Measurements from ENCODE around the gene EID2B. TPM values are rescaled to one million over a fixed set of nuclear protein-coding genes. Genes with fewer than 3 reads are reported as not detected.

Gene EID2B
- polyA plus RNA-seq, 1 donor, result 2.3 TPM

DNA sequence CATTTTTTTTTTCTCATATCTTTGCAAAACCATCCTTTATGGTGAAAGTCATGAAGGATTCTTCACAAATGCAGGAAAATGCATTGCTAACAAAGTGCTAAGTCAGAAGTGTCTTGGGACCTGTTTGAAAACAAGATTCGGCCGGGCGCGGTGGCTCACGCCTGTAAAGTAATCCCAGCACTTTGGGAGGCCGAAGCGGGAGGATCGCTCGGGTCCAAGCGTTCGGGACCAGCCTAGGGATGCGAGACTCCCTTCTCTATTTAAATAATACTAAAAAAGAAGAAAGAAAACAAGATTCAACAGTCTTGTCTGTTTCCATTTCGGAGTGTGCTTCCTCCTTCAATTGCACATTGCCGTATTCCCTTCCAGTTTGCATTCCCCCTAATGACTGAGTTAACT, 819 bp downstream of the EID2B start:
- DNase-seq, result peak; percentile 22

DNA sequence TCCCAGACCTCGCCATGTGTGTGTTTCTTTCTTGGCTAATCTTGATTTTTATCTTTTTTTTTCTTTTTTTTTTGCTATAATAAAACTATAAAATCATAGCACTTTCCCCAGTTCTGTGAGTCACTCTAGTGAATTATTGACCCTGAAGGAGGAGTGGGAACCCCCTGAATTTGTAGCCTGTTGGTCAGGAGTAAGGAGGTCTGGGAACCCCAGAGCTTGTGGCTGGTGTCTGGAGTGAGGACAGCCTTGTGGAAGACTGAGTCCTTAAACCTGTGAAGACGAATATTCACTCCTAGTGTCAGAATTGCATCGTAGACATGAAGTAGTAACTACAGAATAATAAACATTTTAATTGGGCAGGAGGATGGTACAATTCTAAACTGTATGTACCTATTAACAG, 7.4 kb downstream of the EID2B start:
- no peak for DNase-seq

DNA sequence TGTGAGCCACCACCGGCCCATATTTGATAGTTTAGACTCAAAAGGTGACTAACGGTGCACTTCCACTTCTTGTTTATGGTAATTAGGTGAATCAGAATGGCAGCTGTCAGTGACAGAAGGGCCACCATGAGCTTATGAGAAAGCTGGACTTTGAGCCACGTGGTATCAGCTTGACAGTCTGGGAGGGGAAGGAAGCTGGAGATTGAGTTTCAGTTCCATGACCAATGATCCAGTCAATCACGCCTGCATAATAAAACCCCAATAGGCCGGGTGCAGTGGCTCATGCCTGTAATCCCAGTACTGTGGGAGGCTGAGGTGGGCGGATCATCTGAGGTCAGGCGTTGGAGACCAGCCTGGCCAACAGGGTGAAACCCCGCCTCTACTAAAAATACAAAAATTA, 8.2 kb downstream of the EID2B start:
- no peak for DNase-seq

DNA sequence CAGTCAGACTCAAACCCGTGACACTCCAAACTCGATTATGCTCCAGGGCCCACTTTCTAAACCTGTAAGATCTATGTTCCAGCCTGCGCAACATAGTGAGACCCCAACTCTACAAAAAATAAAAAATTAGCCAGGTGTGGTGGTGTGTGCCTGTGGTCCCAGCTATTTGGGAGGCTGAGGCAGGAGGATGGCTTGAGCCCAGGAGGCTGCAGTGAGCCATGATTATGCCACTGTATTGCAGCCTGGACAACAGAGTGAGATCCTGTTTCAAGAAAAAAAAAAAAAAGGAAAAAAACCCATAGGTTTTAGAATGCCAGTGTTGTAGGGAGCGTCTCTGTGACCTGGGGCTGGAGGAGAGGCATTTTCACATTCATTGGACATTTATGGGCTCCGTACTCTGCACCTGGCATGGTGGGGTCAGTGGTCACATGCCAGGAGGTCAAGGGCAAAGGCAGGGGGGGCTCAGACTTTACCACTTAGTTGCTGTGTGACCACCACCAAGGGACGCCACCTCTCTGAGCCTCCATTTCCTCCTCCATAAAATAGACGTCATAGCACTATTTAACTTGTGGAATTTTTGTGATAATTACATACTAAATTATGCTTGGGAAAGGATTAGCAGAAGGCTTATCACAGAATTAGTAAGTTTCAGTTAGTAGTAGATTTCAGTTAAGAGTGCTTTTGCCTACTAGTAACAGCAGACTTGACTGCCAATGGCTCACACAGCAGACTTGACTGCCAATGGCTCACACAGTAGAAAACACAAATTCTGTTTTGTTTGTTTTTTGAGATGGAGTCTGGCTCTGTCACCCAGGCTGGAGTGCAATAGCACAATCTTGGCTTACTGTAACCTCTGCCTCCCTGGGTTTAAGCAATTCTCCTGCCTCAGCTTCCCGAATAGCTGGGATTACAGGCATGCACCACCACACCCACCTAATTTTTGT, 11.8 kb downstream of the EID2B start:
- no peak for DNase-seq

DNA sequence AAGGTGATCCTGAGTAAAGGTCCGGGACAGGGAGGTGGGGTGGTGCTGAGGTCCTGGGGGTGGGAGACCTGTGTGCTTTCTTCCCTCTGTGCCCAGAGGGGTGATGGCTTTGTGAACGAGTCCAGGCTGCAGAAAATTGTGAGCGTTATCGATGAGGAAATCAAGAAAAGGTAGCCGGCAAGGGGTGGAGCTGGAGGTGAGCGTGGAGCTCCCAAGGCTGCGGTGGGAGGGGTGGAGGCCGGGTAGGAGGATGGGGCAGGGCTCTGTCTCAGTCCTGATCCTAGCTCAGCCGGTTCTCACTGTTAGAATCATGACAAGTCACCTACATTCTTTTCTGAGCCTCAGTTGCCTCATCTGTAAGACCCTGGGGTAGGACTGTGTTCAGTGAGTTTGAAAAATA, 13.7 kb downstream of the EID2B start:
- DNase-seq, result no peak

DNA sequence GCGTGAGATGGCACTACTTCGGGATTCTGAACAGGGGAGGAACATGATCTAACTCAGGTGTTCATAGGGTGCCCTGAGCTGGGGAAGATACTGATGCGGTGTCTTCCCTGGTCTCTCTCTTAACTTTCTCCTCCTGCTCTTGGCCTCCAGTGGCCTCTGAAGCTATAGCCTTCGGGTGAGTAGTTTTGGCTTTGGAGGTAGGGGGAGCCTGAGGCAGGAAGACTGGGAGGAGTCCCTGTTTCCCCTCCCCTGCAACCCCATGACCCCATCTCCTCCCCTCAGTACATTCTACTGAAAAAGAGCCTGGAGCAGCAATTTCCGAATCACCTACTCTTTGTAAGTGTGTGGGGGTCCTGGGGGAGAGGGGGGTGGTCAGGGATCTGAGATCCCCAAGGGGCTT, 14.2 kb downstream of the EID2B start:
- no peak for DNase-seq

DNA sequence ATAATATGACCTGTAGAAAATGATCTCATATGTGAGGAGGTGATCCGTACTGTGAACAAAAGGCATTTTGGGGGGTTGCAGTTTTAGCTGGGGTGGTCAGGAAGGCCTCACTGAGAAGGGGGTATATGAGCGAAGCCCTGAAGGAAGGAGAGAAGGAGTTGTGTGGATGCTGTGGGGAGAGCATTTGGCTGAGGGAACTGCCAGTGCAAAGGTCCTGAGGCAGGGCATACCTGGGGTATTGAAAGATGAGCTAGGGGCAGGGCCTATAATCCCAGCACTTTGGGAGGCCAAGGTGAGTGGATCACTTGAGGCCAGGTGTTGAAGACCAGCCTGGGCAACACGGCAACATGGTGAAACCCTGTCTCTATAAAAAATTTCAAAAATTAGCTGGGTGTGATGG, 15.2 kb downstream of the EID2B start:
- no peak for DNase-seq

DNA sequence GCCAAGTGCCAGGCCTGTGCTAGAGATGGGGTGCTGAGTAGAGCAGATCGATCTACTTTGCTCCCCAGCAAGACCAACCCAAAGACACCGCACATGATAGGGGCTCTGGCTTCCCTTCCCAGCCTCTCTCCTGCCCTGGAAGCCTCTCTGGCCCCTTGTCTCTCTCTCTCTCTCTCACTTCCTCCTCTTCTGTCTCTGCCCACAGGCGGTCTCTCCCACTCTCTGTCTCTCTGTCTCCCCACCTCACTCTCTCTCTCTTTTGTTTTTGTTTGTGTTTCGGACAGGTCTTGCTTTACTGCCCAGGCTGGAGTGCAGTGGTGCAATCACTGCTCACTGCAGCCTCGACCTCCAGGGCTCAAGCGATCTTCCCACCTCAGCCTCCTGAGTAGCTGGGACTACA, 16.4 kb downstream of the EID2B start:
- no peak for DNase-seq

DNA sequence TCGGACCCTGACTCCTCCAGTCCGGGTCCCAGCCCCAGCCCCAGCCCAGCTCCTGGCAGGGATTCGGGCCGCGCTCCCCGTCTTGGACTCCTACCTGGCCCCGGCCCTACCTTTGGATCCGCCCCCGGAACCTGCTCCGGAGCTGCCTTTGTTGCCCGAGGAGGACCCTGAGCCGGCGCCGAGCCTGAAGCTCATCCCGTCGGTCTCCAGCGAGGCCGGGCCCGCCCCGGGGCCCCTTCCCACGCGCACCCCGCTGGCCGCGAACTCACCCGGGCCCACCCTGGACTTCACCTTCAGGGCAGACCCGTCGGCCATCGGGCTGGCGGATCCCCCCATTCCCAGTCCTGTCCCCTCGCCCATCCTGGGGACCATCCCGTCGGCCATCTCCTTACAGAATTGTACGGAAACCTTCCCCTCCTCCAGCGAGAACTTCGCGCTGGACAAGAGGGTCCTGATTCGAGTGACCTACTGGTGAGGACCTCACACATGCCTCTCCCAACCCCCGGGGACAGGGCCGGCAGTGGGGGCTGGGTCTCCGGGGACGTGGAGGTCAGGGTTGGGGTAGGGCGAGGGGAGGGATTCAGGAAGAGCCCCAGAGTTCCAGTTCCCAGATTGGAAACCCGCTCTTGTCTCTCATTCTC, 17.0 kb downstream of the EID2B start:
- no peak for DNase-seq

DNA sequence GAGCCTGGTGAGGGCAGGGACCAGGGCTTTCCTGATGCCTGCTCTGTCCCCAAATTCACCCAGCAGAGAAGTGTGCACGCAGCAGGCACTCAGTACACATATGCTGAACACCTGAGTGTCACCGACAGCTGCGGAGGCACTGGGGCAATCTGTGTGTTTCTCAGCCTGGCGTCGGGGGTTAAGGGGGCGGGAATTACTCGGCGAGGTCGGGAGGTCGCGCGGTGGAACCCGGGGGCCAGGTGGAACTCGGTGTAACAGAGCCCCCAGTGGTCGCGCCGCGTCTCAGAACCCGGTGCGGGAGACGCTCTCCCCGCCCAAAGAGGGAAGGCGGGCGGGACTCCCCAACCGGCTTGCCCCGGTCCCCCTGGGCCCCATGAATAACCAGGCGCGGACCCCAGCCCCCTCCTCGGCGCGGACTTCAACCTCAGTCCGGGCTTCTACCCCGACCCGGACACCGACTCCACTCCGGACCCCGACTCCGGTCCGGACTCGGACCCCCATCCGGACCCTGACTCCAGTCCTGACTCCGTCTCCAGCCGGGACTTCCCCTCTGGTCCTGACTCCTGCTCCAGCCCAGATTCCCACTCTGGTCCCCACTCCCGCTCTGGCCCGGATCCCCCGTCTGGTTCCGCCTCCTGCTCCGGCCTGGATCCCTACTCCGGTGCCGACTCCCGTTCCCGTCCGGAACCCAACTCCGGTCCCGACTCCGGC, 17.7 kb downstream of the EID2B start, which contains the start of gene SELENOV:
SELENOV (plus strand) TSS at position 300 of the 711 bp plus-strand sequence; CDS start at position 374, 74 bp downstream.
- DNase-seq, result no peak

DNA sequence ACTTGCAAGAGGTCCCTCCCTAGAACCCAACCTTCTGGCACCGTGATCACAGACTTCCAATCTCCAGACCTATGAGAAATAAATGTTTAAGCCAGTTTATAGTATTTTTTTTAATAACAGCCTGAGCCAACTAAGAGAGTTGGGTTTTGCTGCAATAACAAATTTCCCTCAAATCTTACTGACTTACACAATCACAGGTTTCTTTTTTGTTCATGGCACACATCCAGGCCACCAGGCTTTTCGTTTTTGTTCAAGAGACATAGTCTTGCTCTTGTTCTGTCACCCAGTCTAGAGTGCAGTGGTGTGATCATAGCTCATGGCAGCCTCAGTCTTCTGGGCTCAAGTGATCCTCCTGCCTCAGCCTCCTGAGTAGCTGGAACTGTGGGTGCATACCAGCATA, 19.7 kb downstream of the EID2B start:
- DNase-seq, result no peak

DNA sequence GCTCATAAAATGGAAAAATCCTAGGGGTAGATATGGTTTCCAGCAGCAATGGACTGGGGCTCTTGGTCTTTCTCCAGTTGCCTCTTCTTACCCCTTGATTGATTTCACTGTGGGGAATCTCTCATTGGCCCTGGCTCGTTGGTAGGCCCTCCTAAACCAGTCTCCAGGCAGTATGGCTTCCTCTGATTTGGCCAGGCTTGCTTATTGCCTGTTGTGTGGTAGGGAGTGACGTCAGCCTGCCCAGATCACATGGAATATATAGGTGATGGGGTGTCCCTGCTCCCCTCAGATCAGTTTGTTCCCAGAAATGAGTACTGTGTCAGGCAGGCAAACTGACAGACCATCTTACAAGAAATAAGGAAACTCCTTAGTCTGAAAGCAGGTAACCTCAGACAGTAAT, 23.4 kb downstream of the EID2B start:
- DNase-seq, result no peak

DNA sequence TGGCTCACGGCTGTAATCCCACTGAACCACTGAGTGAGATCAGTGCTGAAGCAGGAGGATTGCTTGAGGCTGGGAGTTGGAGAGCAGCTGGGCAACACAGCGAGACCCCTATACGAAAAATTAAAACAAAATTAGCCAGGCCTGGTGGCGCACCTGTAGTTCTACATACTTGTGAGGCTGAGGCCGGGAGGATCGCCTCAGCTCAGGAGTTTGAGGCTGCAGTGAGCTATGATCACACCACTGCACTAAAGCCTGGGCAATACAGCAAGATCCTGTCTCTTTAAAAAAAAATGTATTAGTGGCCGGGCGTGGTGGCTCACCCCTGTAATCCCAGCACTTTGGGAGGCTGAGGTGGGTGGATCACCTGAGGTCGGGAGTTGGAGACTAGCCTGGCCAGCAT, 24.0 kb downstream of the EID2B start:
- DNase-seq, result no peak

DNA sequence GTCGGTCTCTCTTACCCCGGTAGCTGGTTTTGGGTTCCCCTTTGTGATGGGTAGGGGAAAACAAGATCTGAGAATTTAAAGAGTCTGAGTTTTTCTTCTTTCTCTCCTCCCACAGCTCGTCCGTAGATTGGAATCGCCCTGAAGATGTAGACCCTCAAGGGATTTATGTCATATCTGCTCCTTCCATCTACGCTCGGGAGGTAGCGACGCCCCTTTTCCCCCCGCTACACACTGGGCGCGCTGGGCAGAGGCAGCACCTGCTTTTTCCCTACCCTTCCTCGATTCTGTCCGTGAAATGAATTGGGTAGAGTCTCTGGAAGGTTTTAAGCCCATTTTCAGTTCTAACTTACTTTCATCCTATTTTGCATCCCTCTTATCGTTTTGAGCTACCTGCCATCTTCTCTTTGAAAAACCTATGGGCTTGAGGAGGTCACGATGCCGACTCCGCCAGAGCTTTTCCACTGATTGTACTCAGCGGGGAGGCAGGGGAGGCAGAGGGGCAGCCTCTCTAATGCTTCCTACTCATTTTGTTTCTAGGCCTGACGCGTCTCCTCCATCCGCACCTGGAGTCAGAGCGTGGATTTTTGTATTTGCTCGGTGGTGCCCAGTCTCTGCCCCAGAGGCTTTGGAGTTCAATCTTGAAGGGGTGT, 24.8 kb downstream of the EID2B start:
- no peak for DNase-seq

DNA sequence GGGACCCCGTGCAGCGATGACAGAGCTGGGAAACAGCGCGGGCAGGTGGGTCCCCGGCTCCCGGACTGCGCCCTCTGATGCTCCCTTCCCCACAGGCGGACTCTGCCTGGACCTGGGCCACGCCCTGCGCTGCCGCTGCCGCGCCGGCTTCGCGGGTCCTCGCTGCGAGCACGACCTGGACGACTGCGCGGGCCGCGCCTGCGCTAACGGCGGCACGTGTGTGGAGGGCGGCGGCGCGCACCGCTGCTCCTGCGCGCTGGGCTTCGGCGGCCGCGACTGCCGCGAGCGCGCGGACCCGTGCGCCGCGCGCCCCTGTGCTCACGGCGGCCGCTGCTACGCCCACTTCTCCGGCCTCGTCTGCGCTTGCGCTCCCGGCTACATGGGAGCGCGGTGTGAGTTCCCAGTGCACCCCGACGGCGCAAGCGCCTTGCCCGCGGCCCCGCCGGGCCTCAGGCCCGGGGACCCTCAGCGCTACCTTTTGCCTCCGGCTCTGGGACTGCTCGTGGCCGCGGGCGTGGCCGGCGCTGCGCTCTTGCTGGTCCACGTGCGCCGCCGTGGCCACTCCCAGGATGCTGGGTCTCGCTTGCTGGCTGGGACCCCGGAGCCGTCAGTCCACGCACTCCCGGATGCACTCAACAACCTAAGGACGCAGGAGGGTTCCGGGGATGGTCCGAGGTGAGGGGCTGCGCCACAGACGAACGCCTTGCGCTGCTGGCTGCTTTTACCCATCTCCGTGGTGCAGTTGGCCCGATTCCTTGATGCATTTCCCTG, 25.5 kb downstream of the EID2B start:
- DNase-seq, result peak; percentile 65

DNA sequence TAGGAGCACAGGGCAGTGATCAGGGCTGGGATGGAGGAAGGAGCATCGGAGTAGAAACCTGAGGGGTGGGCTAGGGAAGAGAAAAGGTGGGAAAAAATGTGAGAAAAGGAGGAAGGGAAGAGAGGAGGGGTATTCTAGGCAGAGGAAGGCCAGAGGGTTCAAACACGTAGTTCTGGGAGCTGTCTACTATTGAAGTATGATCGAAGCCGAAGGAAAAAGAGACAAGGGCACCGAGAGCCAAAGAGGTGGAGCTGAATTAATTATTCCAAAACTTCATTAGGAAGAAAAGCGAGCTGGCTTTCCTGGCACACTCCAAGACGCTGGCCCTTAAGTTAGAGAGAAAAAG, 26.1 kb downstream of the EID2B start:
- DNase-seq, result no peak

DNA sequence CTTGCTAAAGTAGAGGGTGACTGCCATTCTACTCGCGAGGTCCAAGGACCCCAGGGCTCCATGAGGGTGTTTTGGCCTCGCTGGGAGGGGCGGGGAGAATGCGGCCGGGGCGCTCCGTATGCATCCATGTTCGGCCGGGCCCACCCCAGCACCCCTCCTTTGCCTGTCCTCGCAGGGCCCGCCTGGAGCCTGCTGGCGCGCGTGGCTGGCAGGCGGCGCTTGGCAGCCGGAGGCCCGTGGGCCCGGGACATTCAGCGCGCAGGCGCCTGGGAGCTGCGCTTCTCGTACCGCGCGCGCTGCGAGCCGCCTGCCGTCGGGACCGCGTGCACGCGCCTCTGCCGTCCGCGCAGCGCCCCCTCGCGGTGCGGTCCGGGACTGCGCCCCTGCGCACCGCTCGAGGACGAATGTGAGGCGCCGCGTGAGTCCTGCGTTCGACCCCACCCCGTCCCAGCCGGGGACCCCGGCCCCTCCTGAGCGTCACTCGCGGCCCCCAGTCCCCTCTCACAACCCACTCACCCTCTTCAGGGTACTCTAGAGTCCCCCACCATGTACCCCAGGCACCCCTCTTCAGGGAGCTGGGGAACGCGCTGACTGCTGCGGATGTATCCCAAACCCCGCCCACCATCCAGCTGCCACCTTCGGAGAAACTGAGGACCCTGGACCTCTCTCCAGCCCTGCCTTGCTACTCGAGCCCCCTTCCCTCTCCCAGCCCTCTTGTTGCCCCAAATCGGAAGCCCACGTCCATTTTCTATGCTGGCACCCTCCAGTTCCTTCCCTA, 29.8 kb downstream of the EID2B start:
- DNase-seq, result peak; percentile 78

DNA sequence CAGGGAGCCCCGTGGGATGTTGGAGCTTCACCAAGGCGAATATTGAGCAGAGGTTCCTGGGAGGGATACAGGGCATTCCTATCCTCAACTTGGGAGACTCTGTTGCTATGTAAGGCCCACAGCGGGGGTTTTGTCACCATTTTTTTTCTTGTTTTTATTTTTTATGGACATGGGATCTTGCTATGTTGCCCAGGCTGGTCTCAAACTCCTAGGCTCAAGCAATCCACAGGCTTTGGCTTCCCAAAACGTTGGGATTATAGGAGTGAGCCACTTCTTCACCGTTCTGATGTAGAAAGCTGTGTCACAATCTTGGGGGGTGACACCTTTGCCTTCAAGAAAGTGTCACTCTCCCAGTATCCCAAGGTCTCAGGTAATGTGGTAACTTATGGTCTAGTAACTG, 31.3 kb downstream of the EID2B start:
- DNase-seq, result no peak

DNA sequence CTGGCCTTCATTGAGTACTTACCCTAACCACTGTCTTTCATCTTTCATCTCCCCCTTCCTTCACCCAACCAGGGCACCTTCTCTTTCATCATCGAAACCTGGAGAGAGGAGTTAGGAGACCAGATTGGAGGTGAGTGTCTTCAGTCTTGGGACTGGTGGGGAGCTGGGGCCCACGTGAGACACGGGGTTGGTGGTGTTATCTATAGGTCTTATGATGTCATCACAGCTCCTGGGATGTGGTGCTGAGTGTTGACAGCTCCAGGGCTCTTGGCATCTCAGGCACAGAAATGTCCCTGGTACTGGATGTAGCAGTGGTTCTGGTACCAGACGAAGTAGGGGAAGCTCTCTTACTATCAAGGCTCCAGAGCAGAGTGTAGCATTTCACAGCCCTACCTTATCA, 32.1 kb downstream of the EID2B start:
- DNase-seq, result no peak

DNA sequence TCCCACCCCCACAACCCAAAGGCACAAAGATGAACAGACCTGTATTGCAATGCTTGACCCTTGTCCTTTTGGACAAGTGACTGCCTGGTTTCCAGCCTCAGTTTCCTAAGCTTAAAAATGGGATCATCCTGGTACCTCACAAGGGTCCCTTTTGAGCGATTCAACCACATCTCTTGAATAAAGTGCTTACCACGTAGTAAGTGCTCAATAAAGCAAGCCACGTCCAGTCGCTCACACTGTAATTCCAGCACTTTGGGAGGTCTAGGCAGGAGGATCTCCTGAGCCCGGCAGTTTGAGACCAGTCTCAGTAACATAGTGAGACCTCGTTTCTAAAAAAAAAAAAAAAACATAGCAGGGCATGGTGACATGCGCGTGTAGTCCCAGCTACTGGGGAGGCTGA, 32.7 kb downstream of the EID2B start:
- no peak for DNase-seq

Measured in hindlimb muscle (tissue), 1 donor.